Natural killer cell (primary cell): ENCODE data around the gene TNNI3. TPM values are rescaled to one million over a fixed set of nuclear protein-coding genes. Genes with fewer than 3 reads are reported as not detected.

ENCODE experiments used
- ATAC-seq, 3 donors: fragments of 150-1000 bp in 2 of 3; fragments of 200-7000 bp in 1 of 3; cut with Tn5 transposase; 1 replicate in 1 of 3; 2 replicates in 2 of 3; pipeline ENCODE4 v1.10.0; 2021; ENCODE audit warnings: mild to moderate bottlenecking in 2 of 3, moderate library complexity in 2 of 3
- DNase-seq, 2 donors: peaks; one replicate each; pipeline versions ENCODE4 v3.0.0 to v3.0.0-alpha.2; 2013 to 2021; ENCODE audit warnings: mixed read lengths in 1 of 2
- H3K27ac ChIP-seq: one replicate; pipeline ENCODE4 v1.5.1; 2013; ENCODE audit warnings: mild to moderate bottlenecking, low read length
- H3K27me3 ChIP-seq: one replicate; pipeline ENCODE4 v1.6.1; 2013; ENCODE audit warnings: low read length; ENCODE audit not compliant: control insufficient read depth, insufficient read depth
- H3K36me3 ChIP-seq: one replicate; pipeline ENCODE4 v1.6.1; 2013; ENCODE audit warnings: low read length; ENCODE audit not compliant: control insufficient read depth, insufficient read depth
- H3K4me1 ChIP-seq: one replicate; pipeline ENCODE4 v1.6.1; 2013; ENCODE audit warnings: low read length; ENCODE audit not compliant: control insufficient read depth, insufficient read depth
- H3K4me3 ChIP-seq: one replicate; pipeline ENCODE4 v1.5.1; 2013; ENCODE audit warnings: low read length
- H3K9me3 ChIP-seq: one replicate; pipeline ENCODE4 v1.6.1; 2013; ENCODE audit warnings: low read length; ENCODE audit not compliant: control insufficient read depth, insufficient read depth
- H3K27ac Mint-ChIP-seq, 2 donors: one replicate each; pipeline ENCODE4 v1.8.0; 2022; ENCODE audit warnings: mild to moderate bottlenecking in 2 of 2, mixed read lengths in 2 of 2, moderate library complexity in 1 of 2
- H3K27me3 Mint-ChIP-seq, 2 donors: one replicate each; pipeline ENCODE4 v1.8.0; 2022; ENCODE audit warnings: low read depth in 2 of 2, mixed read lengths in 2 of 2
- H3K36me3 Mint-ChIP-seq: one replicate; pipeline ENCODE4 v1.8.0; 2022; ENCODE audit warnings: mixed read lengths
- H3K4me1 Mint-ChIP-seq, 2 donors: one replicate each; pipeline ENCODE4 v1.8.0; 2022; ENCODE audit warnings: mixed read lengths in 2 of 2
- H3K4me3 Mint-ChIP-seq: one replicate; pipeline ENCODE4 v1.8.0; 2022; ENCODE audit warnings: mild to moderate bottlenecking, moderate library complexity, mixed read lengths
- H3K9me3 Mint-ChIP-seq, 2 donors: one replicate each; pipeline ENCODE4 v1.8.0; 2022; ENCODE audit warnings: mixed read lengths in 2 of 2
- WGBS: methylation state at CpG from one replicate; pipeline ENCODE4 v1.1.7; 2013; ENCODE audit warnings: missing lambda C conversion rate; ENCODE audit not compliant: insufficient coverage; 5-methylcytosine and 5-hydroxymethylcytosine counted together
- intact Hi-C: fragments of 100-400 bp; cut with micrococcal nuclease; formaldehyde crosslinking; loops from one replicate; pipeline ENCODE4 v1.14.2; 2022
- total RNA-seq, 4 donors: library from RNA; stranded (reverse); fragments of 120-200 nt in 1 of 4; gene quantifications; one replicate each; pipeline versions ENCODE4 v1.2.3 to v1.2.4, GENCODE V29; 2013 to 2022
- TF ChIP-seq, protein P1 (sequence below): fragments of 200-600 bp; IDR thresholded peaks from one replicate; pipeline ENCODE4 v1.8.0; 2022; ENCODE audit warnings: antibody characterized with exemption

The TNNI3 gene
- total RNA-seq, 3 donors from 2014 or later (not counting 1 experiment from before 2014, with no cell fraction given), result 0.94 TPM; not detected in 2

GRCh38 chr19:55160128-55160985 is 2.8 kb upstream of the TNNI3 start:
- Histone ChIP-seq H3K36me3 (no peaks in the 10 kb centered on the region), H3K9me3 (no peaks in the 10 kb centered on the region), H3K27me3 (peaks cover 30% of the 10 kb centered on the region), H3K4me3 (no peak overlapping the region), H3K4me1 (peaks cover 22% of the 10 kb centered on the region), H3K27ac (no peak overlapping the region)
- TF ChIP-seq, protein P1, sequence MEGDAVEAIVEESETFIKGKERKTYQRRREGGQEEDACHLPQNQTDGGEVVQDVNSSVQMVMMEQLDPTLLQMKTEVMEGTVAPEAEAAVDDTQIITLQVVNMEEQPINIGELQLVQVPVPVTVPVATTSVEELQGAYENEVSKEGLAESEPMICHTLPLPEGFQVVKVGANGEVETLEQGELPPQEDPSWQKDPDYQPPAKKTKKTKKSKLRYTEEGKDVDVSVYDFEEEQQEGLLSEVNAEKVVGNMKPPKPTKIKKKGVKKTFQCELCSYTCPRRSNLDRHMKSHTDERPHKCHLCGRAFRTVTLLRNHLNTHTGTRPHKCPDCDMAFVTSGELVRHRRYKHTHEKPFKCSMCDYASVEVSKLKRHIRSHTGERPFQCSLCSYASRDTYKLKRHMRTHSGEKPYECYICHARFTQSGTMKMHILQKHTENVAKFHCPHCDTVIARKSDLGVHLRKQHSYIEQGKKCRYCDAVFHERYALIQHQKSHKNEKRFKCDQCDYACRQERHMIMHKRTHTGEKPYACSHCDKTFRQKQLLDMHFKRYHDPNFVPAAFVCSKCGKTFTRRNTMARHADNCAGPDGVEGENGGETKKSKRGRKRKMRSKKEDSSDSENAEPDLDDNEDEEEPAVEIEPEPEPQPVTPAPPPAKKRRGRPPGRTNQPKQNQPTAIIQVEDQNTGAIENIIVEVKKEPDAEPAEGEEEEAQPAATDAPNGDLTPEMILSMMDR, result peak; percentile 89
- ATAC-seq (peak; percentile 97), DNase-seq (peak; percentile 87 to 92)
- H3K4me1 Mint-ChIP-seq, result peaks cover 0 to 18% of the 10 kb centered on the region in 2 donors
- peak overlapping the region in 1 of 2 donors; percentile 45 for H3K27ac Mint-ChIP-seq
- H3K9me3 Mint-ChIP-seq, result no peaks in the 10 kb centered on the region
- peaks cover 12 to 29% of the 10 kb centered on the region in 2 donors for H3K27me3 Mint-ChIP-seq
- WGBS, result 5% methylated on average over 33 of the region's 33 CpGs
- H3K36me3 Mint-ChIP-seq, result no peaks in the 10 kb centered on the region
- peak overlapping the region; percentile 42 for H3K4me3 Mint-ChIP-seq
- intact Hi-C loops, result loop anchor here (2.0 to 10.0 kb wide), 2 partner anchors 76 to 278 kb away; no protein-coding TSS in a partner anchor

- TF ChIP-seq, protein P1, result no peak
- H3K36me3 Mint-ChIP-seq, result no peaks in the 10 kb centered on the region
- Histone ChIP-seq H3K27me3 (peaks cover 30% of the 10 kb centered on the region), H3K27ac (no peak overlapping the region), H3K36me3 (no peaks in the 10 kb centered on the region), H3K4me1 (peaks cover 22% of the 10 kb centered on the region), H3K9me3 (no peaks in the 10 kb centered on the region), H3K4me3 (no peak overlapping the region)
- H3K27me3 Mint-ChIP-seq, result peaks cover 8 to 29% of the 10 kb centered on the region in 2 donors
- no peak overlapping the region for H3K27ac Mint-ChIP-seq
- ATAC-seq (no peak), DNase-seq (no peak)
- peaks cover 2 to 24% of the 10 kb centered on the region in 2 donors for H3K4me1 Mint-ChIP-seq
- no peaks in the 10 kb centered on the region for H3K9me3 Mint-ChIP-seq
- no peak overlapping the region for H3K4me3 Mint-ChIP-seq
- intact Hi-C loops, result loop anchor here (10.0 kb wide), 1 partner anchor 504 kb away; no protein-coding TSS in a partner anchor
- WGBS, result 86% methylated on average over 18 of the region's 18 CpGs
Measured at GRCh38 chr19:55158848-55159749, 1.6 kb upstream of the TNNI3 start.

GRCh38 chr19:55158423-55158822 is 891 bp upstream of the TNNI3 start:
- no peak overlapping the region for H3K4me3 Mint-ChIP-seq
- 85% methylated on average over 4 of the region's 4 CpGs for WGBS
- intact Hi-C loops, result loop anchor here (10.0 kb wide), 1 partner anchor 504 kb away; no protein-coding TSS in a partner anchor
- peaks cover 22% of the 10 kb centered on the region for H3K4me1 ChIP-seq
- H3K9me3 Mint-ChIP-seq, result no peaks in the 10 kb centered on the region
- TF ChIP-seq, protein P1, result no peak
- no peaks in the 10 kb centered on the region for H3K36me3 Mint-ChIP-seq
- H3K27me3 ChIP-seq, result peaks cover 30% of the 10 kb centered on the region
- ATAC-seq (no peak), DNase-seq (no peak)
- H3K4me1 Mint-ChIP-seq, result peaks cover 6 to 30% of the 10 kb centered on the region in 2 donors
- no peaks in the 10 kb centered on the region for H3K36me3 ChIP-seq
- peaks cover 8 to 25% of the 10 kb centered on the region in 2 donors for H3K27me3 Mint-ChIP-seq
- H3K4me3 ChIP-seq, result no peak overlapping the region
- peak overlapping the region in 1 of 2 donors; percentile 53 for H3K27ac Mint-ChIP-seq
- no peaks in the 10 kb centered on the region for H3K9me3 ChIP-seq
- H3K27ac ChIP-seq, result no peak overlapping the region
